GM10266 (cell line): ENCODE measurements around the gene WDFY4.

Experiments
- DNase-seq: peaks from one replicate; pipeline ENCODE4 v3.0.0; 2012; ENCODE audit errors: extremely low spot score
- TF ChIP-seq, protein P1 (sequence below): IDR thresholded peaks from 2 replicates; pipeline ENCODE4 v1.5.1; 2012; ENCODE audit warnings: mild to moderate bottlenecking, low read depth; ENCODE audit not compliant: control insufficient read depth, insufficient read depth; ENCODE audit errors: missing control alignments

The WDFY4 gene

DNA sequence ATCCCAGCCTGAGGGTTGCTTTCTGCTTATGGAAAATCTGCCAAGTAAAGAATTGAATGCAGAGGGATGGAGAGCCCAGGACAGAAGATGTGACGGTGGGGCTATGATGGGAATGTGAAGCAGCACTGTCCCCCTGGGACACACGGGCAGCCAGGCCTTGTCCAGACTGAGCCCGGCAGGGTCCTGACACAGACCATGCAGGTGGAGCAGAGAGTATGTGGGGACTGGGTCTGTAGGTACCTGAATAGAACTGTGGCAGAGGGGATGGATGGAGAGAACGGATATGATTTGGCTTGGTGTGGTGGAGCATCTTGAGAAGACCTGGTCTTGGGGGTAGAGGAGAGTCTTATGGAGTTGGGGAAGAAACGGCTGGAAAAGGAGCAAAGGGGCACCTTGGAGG lies 255.7 kb downstream of the WDFY4 start:
- DNase-seq = no peak
- TF ChIP-seq, protein P1, sequence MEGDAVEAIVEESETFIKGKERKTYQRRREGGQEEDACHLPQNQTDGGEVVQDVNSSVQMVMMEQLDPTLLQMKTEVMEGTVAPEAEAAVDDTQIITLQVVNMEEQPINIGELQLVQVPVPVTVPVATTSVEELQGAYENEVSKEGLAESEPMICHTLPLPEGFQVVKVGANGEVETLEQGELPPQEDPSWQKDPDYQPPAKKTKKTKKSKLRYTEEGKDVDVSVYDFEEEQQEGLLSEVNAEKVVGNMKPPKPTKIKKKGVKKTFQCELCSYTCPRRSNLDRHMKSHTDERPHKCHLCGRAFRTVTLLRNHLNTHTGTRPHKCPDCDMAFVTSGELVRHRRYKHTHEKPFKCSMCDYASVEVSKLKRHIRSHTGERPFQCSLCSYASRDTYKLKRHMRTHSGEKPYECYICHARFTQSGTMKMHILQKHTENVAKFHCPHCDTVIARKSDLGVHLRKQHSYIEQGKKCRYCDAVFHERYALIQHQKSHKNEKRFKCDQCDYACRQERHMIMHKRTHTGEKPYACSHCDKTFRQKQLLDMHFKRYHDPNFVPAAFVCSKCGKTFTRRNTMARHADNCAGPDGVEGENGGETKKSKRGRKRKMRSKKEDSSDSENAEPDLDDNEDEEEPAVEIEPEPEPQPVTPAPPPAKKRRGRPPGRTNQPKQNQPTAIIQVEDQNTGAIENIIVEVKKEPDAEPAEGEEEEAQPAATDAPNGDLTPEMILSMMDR = no peak

GRCh38 chr10:48940958-48941357 lies 256.3 kb downstream of the WDFY4 start:
- TF ChIP-seq, protein P1 = no peak
- no peak for DNase-seq

DNA sequence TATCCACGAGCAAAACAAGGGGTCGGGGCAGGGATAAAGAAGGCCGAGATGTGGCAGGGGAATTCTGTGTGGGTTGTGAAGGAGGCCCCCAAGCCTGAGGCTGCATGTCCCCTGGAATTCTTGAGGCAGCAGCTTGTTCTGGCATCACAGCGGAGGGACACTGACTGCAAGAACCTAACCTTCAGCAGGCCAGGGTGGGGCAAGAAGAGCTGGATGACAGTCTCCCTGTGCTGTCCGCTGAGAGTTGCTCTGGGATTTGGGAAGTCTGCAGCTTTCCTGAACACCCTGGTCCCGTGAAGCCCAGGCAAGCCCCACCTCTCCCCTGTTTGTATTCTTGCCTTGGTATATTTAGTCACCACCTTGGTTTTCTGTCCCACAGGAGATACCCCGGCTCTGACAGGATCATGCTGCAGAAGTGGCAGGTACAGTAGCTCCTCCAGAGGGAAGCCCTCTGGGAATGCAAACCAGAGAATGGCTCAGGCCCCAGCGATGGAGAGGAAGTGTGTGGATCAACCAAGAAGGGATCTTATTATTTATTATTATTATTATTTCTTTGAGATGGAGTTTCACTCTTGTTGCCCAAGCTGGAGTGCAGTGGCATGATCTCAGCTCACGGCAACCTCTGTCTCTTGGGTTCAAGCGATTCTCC lies 256.9 kb downstream of the WDFY4 start:
- no peak for DNase-seq
- TF ChIP-seq, protein P1 = no peak

- TF ChIP-seq, protein P1 = no peak
- no peak for DNase-seq
Measured at GRCh38 chr10:48943096-48943495, 258.4 kb downstream of the WDFY4 start.

GRCh38 chr10:48944171-48944570 lies 259.5 kb downstream of the WDFY4 start:
- DNase-seq = no peak
- TF ChIP-seq, protein P1 = no peak

DNA sequence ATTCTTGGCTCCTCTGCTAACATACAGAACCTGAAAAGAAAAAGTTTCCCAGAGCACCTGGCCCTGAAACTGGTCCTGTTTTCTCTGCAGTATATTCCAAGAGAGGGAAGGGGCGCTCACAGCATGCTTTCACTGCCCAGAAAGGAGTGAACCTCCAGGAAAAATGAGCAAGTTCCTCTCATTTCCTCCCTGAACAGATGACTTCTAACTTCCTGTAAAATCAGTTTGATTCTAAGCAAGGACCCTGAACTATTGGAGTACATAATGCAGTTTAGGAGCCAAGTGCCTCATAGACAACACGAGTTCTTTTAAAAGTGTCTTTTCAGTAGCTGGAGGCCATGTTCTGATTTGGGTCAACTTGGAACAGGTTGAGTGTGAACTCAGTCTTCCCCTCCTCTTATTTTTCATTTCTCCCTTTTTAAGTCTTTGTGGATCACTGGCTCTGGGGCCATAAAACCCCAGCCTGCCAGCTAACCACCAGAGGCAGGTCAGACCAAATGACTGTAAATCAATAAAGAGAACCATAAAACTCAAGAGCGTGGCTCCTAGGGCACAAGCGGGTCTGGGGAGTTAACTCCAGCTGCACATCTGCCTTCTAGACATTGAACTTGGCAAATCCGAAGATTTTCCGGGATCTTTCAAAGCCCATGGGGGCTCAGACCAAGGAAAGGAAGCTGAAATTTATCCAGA lies 260.9 kb downstream of the WDFY4 start:
- TF ChIP-seq, protein P1 = no peak

DNA sequence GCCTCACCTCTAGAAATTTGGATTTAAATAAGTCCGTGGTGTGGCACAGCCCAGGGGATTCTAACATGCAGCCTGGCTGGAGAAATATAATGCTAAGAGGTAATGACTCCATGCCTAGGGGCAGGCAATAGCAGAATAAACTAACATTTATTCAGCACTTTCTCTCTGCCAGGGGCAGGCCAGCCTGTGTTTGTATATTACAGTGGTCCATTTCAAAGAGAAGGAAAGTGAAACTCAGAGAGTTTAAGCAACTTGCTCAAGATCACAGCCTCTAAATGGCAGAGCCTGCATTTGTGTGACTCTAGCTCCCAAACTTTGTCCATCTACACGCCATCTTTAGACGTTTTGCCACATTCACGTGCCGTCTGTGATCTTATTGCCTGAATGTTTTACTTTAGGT lies 261.7 kb downstream of the WDFY4 start:
- DNase-seq = no peak
- TF ChIP-seq, protein P1 = no peak

More for the DNA sequence above, 260.9 kb downstream of the WDFY4 start:
- no peak for DNase-seq
